ENCODE data around the gene EP400.

Gene EP400

GRCh38 chr12:131913666-131914065, 36.1 kb upstream of the EP400 start:
- DNase-seq = no peak

- no peak for DNase-seq
Observed at GRCh38 chr12:131914179-131914702, 35.5 kb upstream of the EP400 start.

GRCh38 chr12:131915000-131915689, 34.6 kb upstream of the EP400 start:
- no peak for DNase-seq

GRCh38 chr12:131915823-131916222, 33.9 kb upstream of the EP400 start:
- no peak for DNase-seq

DNA sequence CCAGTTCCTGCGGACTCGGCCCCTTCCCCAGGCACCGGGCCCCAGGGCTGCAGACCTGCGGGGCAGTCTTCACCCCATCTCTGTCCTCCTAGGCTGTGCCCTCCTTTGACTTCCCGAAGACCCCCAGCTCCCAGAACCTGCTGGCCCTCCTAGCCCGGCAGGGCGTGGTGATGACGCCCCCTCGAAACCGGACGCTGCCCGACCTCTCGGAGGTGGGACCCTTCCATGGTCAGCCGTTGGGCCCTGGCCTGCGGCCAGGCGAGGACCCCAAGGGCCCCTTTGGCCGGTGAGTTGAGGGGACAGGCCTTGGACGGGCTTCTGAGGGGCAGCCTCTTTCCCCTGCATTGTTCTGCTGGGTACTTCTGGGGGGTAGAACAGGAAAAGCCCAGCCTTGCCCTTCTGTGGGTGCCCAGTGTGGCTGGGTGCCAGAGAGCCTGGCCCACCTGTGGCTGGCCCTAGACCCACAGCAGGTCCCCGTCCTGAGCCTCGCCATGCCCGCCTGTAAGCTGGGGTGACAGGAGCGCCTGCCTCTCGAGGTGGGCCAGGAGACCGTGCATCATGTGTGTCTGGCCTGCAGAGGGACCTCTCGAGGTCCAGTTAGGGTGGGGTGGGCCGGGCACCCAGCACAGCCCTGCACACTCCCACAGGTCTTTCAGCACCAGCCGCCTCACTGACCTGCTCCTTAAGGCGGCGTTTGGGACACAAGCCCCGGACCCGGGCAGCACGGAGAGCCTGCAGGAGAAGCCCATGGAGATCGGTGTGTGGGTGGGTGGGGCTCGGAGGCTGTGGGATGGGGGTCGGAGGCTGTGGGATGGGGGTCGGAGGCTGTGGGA, 33.2 kb upstream of the EP400 start:
- DNase-seq = no peak

DNA sequence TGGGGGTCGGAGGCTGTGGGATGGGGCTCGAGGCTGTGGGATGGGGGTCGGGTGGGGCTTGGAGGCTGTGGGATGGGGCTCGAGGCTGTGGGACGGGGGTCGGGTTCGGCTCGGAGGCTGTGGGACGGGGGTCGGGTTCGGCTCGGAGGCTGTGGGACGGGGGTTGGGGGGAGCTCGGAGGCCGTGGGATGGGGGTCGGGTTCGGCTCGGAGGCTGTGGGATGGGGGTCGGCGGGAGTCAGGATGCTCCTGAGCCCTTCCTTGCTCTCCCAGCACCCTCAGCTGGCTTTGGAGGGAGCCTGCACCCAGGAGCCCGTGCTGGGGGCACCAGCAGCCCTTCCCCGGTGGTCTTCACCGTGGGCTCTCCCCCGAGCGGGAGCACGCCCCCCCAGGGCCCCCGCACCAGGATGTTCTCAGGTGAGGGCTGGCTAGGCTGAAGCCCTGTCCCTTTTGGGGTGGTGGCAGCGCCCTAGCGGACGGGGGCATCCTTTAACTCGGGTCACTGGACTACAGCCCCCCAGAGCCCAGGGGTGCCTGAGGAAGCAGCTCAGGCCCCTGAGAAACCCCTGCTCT, 32.5 kb upstream of the EP400 start:
- DNase-seq = no peak

DNA sequence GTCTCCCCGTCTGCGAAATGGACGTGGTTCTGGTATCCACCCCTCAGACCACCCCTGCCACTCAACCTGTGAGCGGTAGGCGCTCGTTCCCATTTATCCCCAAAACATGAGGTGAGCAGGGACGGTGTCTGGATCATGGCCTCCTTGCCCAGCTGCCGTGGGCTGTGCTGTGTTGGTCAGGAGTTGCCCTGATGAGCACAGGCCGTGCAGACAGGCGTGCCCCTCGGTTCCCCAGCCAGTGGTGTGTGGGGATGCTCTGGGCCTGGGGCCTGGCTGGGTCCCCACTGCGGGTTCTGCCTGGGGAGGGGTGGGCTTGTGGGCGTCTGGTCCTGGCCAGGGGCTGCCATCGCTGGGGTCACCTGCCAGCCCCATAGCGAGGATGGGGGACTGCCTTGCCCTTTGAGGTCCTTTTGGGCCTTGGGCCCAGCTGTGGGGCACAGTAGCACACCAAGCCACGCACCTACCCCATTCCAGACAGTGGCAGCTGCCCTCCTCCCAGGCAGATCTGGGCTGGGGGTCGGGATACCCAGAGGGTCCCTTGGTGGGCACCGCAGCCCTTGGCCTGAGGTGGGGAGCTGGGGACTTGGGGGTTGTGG, 31.9 kb upstream of the EP400 start:
- DNase-seq = no peak

DNA sequence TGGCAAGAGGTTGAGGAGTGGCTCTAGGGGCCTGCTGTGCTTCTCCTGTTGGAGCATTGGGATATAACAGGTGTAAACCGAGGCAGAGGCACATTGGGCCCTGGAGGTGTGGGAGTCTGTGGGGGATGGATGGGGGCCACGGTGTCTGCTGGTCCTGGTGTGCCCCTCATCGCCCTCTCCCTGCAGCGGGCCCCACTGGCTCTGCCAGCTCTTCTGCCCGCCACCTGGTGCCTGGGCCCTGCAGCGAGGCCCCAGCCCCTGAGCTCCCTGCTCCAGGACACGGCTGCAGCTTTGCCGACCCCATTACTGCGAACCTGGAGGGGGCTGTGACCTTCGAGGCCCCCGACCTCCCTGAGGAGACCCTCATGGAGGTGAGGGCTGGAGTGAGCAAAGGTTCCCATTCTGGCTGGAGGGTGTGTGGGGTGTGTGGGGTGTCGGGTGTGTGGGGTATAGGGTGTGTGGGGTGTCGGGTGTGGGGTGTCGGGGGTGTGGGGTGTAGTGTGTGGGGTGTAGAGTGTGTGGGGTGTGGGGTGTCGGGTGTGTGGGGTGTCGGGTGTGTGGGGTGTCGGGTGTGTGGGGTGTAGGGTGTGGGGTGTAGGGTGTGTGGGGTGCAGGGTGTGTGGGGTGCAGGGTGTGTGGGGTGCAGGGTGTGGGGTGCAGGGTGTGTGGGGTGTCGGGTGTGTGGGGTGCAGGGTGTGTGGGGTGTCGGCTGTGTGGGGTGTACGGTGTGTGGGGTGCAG, 31.3 kb upstream of the EP400 start:
- DNase-seq = no peak

- DNase-seq = no peak
Observed at GRCh38 chr12:131919051-131919347, 30.7 kb upstream of the EP400 start.

- DNase-seq = no peak
Observed at GRCh38 chr12:131919366-131920156, 30.2 kb upstream of the EP400 start.

GRCh38 chr12:131920157-131920508, 29.6 kb upstream of the EP400 start:
- no peak for DNase-seq

DNA sequence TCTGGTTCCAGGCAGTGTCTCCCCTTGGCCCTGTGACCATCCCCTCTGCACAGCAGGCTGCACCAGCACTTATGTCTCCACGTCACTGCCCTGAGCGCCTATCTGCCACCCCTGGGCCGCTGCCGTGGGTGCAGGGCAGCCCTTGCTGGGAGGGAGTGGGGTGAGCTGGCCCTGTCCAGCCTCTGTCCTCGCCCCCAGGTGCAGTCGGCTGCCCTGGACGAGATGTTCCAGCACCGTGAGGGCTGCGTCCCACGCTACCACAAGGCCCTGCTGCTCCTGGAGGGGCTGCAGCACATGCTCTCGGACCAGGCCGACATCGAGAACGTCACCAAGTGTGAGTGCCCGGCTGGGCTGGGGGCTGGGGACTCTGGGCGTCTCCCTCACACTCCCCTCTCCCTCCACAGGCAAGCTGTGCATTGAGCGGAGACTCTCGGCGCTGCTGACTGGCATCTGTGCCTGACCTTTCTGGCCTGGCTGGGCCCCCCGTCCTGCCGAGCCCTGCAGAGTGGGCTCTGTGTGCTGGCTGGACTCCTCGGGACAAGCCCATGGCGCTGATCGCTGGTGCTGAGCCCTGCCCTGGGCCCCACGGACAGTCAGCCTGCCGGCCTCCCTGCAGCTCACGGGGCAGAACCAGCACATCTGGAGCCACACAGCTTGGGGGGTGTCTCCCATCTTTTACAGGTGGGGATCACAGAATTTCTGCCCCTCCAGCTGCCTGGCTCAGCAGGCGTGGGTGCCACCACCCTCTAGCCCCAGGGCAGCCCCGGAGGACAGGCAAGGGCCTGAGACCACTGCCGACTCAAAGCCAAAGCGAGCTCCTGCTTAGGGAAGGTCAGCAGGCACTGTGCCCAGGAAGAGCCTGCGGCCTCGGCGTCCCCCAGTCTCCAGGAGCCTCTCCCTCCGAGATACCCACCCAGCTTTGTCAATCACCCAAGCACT, 28.6 kb upstream of the EP400 start:
- no peak for DNase-seq

DNA sequence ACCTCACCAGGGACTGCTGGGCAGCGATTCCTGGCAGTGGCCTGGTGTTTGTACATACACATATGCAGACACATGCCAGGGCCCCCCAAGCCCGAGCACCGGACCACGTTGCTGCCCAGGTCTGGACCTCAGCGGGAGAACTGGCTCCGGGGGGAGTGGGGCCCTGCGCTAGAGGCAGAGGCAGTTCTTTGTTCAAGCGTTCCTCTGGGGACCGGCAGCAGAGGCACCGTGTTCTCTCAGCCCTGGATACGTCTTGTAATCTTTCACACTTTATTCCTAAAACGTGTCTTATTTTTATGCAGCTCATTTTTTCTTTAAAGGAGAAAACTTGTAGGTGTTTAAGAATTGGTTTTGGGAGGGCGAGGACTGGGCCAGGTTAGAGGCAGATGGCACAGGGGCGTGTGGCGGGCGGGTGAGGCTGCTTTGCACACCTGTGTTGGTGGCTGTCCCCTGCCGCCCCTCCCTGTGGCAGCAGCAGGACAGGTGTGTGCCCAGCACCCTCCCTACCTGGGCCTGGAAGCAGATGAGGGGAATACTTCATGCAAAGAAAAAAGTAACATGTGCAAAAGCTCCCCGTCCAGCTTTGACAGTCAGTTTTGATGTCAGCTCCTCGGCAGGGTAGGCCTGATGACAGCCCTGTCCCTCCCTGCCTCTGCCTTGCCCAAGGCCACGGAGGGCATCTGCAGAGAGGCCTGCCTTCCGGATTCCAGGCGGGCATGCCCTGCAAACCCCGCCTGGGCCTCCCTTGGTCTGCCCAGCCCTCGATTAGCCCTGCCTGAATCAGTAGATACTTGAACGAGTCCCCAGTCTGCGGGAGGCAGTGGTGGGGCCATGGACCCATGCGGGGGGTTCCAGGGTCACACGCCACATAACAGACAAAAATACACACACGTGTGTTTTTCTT, 27.6 kb upstream of the EP400 start:
- no peak for DNase-seq

- no peak for DNase-seq
Observed at GRCh38 chr12:131922772-131923171, 27.0 kb upstream of the EP400 start.

DNA sequence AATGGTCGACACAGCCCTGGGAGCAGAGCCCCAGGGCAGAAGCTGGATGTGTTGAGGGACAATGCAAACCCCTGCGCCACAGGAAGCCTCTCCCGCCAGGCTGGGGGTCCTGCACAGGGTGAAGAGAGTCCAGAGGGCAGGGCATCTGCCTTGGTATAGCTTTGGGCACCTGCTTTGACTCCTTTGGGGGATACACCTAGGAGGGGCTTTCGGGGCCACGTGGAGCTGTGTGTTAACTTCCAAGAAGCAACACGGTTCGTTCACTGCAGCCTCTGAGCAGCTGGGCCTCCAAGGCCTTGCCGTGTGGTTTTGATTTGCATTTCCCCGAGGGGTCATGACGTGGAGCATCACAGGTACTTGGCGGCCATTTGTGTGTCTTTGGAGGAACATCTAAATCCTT, 26.5 kb upstream of the EP400 start:
- DNase-seq = no peak

GRCh38 chr12:131927110-131928079, 22.3 kb upstream of the EP400 start:
- no peak for DNase-seq

DNA sequence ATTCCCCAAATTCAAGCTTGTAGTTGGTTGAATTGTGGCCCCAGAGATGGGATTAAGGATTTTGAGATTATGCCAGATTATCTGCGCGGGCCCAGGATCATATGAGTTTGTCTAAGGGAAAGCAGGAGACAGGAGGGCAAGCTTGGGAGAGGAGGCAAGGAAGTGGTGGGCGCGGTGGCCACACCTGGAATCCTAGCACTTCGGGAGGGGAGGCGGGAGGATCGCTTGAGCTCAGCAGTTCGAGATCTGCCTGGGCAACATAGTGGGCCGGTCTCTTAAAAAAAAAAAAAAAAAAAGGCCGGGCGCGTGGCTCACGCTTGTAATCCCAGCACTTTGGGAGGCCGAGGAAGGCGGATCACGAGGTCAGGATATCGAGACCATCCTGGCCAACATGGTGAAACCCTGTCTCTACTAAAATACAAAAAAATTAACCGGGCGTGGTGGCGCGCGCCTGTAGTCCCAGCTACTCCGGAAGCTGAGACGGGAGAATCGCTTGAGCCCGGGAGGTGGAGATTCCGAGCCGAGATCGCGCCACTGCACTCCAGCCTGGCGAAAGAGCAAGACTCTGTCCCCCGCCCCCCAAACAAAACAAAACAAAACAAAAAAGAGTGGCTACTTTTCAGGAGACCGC, 21.5 kb upstream of the EP400 start:
- no peak for DNase-seq

All from amniotic stem cell (primary cell).